Hematopoietic multipotent progenitor cell treated with erythropoietin and hydrocortisone succinate and interleukin-3 and kit ligand, for 8 days (in vitro differentiated cells): ENCODE results near the gene ABRAXAS1.
"Not testable (repeated sequence)": the region's sequence is repeated elsewhere in the genome, so short reads cannot be mapped to it uniquely, and the experiment has no call there.

Experiments
- DNase-seq: peaks from one replicate; pipeline ENCODE4 v3.0.0-alpha.2; 2015

The ABRAXAS1 gene

GRCh38 chr4:83484500-83485461, at the start of gene ABRAXAS1:
Gene ABRAXAS1, minus strand, starts transcription at chr4:83485100. Its CDS starts 28 bp downstream, at chr4:83485072.
- DNase-seq, result peak; percentile 93

- no peak for DNase-seq
Observed at GRCh38 chr4:83527671-83528070, 42.8 kb upstream of the ABRAXAS1 start.

GRCh38 chr4:83522239-83522638, 37.3 kb upstream of the ABRAXAS1 start:
- no peak for DNase-seq

GRCh38 chr4:83516042-83516772, 31.3 kb upstream of the ABRAXAS1 start:
- no peak for DNase-seq

GRCh38 chr4:83510442-83510841, 25.5 kb upstream of the ABRAXAS1 start:
- DNase-seq, result no peak

- DNase-seq, result peak; percentile 81
Observed at GRCh38 chr4:83509156-83509585, 24.3 kb upstream of the ABRAXAS1 start.

- no peak for DNase-seq
Observed at GRCh38 chr4:83504996-83505395, 20.1 kb upstream of the ABRAXAS1 start.

- no peak for DNase-seq
Observed at GRCh38 chr4:83504503-83504902, 19.6 kb upstream of the ABRAXAS1 start.

- DNase-seq, result no peak
Observed at GRCh38 chr4:83503974-83504373, 19.1 kb upstream of the ABRAXAS1 start.

- DNase-seq, result not testable (repeated sequence)
Observed at GRCh38 chr4:83501671-83502070, 16.8 kb upstream of the ABRAXAS1 start.

- no peak for DNase-seq
Observed at GRCh38 chr4:83498187-83498586, 13.3 kb upstream of the ABRAXAS1 start.

- DNase-seq, result peak; percentile 86
Observed at GRCh38 chr4:83496085-83496917, 11.4 kb upstream of the ABRAXAS1 start.

- DNase-seq, result peak; percentile 69
Observed at GRCh38 chr4:83490876-83491450, 6.1 kb upstream of the ABRAXAS1 start.

GRCh38 chr4:83489711-83490326, 4.9 kb upstream of the ABRAXAS1 start:
- DNase-seq, result peak; percentile 77

- DNase-seq, result peak; percentile 76
Observed at GRCh38 chr4:83486457-83487129, 1.7 kb upstream of the ABRAXAS1 start.

- no peak for DNase-seq
Observed at GRCh38 chr4:83473966-83474365, 10.9 kb downstream of the ABRAXAS1 start.

- no peak for DNase-seq
Observed at GRCh38 chr4:83473423-83473822, 11.5 kb downstream of the ABRAXAS1 start.

- DNase-seq, result no peak
Observed at GRCh38 chr4:83456184-83456501, 28.8 kb downstream of the ABRAXAS1 start.

GRCh38 chr4:83455281-83456183, 29.4 kb downstream of the ABRAXAS1 start, which contains the start of the genes HELQ and MRPS18C:
Gene HELQ, minus strand, starts transcription at chr4:83455823. Its CDS starts 130 bp downstream, at chr4:83455693.
Gene MRPS18C, plus strand, starts transcription at chr4:83456058. Its CDS starts 20 bp downstream, at chr4:83456078.
- DNase-seq, result peak; percentile 99

- DNase-seq, result peak; percentile 27
Observed at GRCh38 chr4:83454686-83455085, 30.2 kb downstream of the ABRAXAS1 start.
